HS-5 (cell line): ENCODE results near the gene IL1RAPL2.
"Not testable (repeated sequence)": the region's sequence is repeated elsewhere in the genome, so short reads cannot be mapped to it uniquely, and the experiment has no call there.

Experiments
- DNase-seq: peaks from one replicate; pipeline ENCODE4 v3.0.0-alpha.2; 2012; ENCODE audit warnings: low read depth

The IL1RAPL2 gene

GRCh38 chrX:105703876-105704275, 1137.9 kb downstream of the IL1RAPL2 start:
- no peak for DNase-seq

- peak; percentile 30 for DNase-seq
Measured at GRCh38 chrX:105706041-105706440, 1140.0 kb downstream of the IL1RAPL2 start.

- no peak for DNase-seq
Measured at GRCh38 chrX:105711805-105712204, 1145.8 kb downstream of the IL1RAPL2 start.

GRCh38 chrX:105715746-105716145, 1149.7 kb downstream of the IL1RAPL2 start:
- no peak for DNase-seq

GRCh38 chrX:105723966-105724735, 1158.2 kb downstream of the IL1RAPL2 start:
- no peak for DNase-seq

- DNase-seq: no peak
Measured at GRCh38 chrX:105725228-105725627, 1159.2 kb downstream of the IL1RAPL2 start.

GRCh38 chrX:105738162-105738561, 1172.2 kb downstream of the IL1RAPL2 start:
- DNase-seq: no peak

GRCh38 chrX:105744291-105744690, 1178.3 kb downstream of the IL1RAPL2 start:
- no peak for DNase-seq

GRCh38 chrX:105744946-105745345, 1178.9 kb downstream of the IL1RAPL2 start:
- DNase-seq: no peak

- no peak for DNase-seq
Measured at GRCh38 chrX:105745863-105746262, 1179.9 kb downstream of the IL1RAPL2 start.

- no peak for DNase-seq
Measured at GRCh38 chrX:105752338-105752956, 1186.4 kb downstream of the IL1RAPL2 start.

- DNase-seq: no peak
Measured at GRCh38 chrX:105753411-105753810, 1187.4 kb downstream of the IL1RAPL2 start.

GRCh38 chrX:105754286-105754964, 1188.4 kb downstream of the IL1RAPL2 start:
- DNase-seq: no peak

- no peak for DNase-seq
Measured at GRCh38 chrX:105755109-105755508, 1189.1 kb downstream of the IL1RAPL2 start.

GRCh38 chrX:105758754-105759153, 1192.8 kb downstream of the IL1RAPL2 start:
- no peak for DNase-seq

GRCh38 chrX:105759598-105759997, 1193.6 kb downstream of the IL1RAPL2 start:
- no peak for DNase-seq

GRCh38 chrX:105765691-105766090, 1199.7 kb downstream of the IL1RAPL2 start:
- DNase-seq: no peak

GRCh38 chrX:105773801-105774200, 1207.8 kb downstream of the IL1RAPL2 start:
- no peak for DNase-seq

- DNase-seq: no peak
Measured at GRCh38 chrX:105775679-105776078, 1209.7 kb downstream of the IL1RAPL2 start.

- DNase-seq: no peak
Measured at GRCh38 chrX:105781804-105782203, 1215.8 kb downstream of the IL1RAPL2 start.

GRCh38 chrX:105796877-105797276, 1230.9 kb downstream of the IL1RAPL2 start:
- DNase-seq: not testable (repeated sequence)

- no peak for DNase-seq
Measured at GRCh38 chrX:105803891-105804290, 1237.9 kb downstream of the IL1RAPL2 start.

- DNase-seq: not testable (repeated sequence)
Measured at GRCh38 chrX:105805655-105806054, 1239.7 kb downstream of the IL1RAPL2 start.
